Heart left ventricle (tissue), 16 donors: Measurements from ENCODE around the gene GSTM5. TPM values are rescaled to one million over a fixed set of nuclear protein-coding genes. Genes with fewer than 3 reads are reported as not detected.
"Not testable (repeated sequence)": the region's sequence is repeated elsewhere in the genome, so short reads cannot be mapped to it uniquely, and the experiment has no call there.

Experiments used
- ATAC-seq, 4 donors: fragments of 200-7000 bp; cut with Tn5 transposase; one replicate each; pipeline ENCODE4 v1.9.1; 2020 to 2022; ENCODE audit warnings: moderate library complexity in 4 of 4, mild to moderate bottlenecking in 3 of 4, moderate number of reproducible peaks in 1 of 4
- DNase-seq, 5 donors: peaks; one replicate each; pipeline ENCODE4 v3.0.0-alpha.2; 2020
- H3K27ac ChIP-seq, 12 donors: fragments of 200-600 bp; sonication (generic) in 4 of 12; one replicate each; pipeline versions ENCODE4 v1.5.0 to v1.8.0; 2016 to 2022; ENCODE audit warnings: mild to moderate bottlenecking in 2 of 12
- H3K27me3 ChIP-seq, 9 donors: fragments of 200-600 bp; sonication (generic) in 2 of 9; one replicate each; pipeline versions ENCODE4 v1.5.1 to v1.8.0; 2016 to 2022; ENCODE audit warnings: mild to moderate bottlenecking in 3 of 9
- H3K36me3 ChIP-seq, 9 donors: fragments of 200-600 bp; sonication (generic) in 2 of 9; one replicate each; pipeline versions ENCODE4 v1.5.0 to v1.8.0; 2018 to 2022; ENCODE audit warnings: mild to moderate bottlenecking in 2 of 9
- H3K4me1 ChIP-seq, 12 donors: fragments of 200-600 bp; sonication (generic) in 4 of 12; one replicate each; pipeline versions ENCODE4 v1.5.0 to v1.8.0; 2016 to 2022; ENCODE audit warnings: mild to moderate bottlenecking in 3 of 12
- H3K4me3 ChIP-seq, 12 donors: fragments of 200-600 bp; sonication (generic) in 4 of 12; one replicate each; pipeline versions ENCODE4 v1.5.0 to v1.8.0; 2017 to 2022; ENCODE audit warnings: mild to moderate bottlenecking in 9 of 12, moderate library complexity in 4 of 12
- H3K9me3 ChIP-seq, 12 donors: fragments of 200-600 bp; sonication (generic) in 4 of 12; one replicate each; pipeline versions ENCODE4 v1.5.0 to v1.8.0; 2016 to 2022; ENCODE audit warnings: mild to moderate bottlenecking in 1 of 12
- CTCF ChIP-seq, 12 donors: fragments of 200-600 bp; sonication (generic) in 4 of 12; IDR thresholded peaks; one replicate each; pipeline versions ENCODE4 v1.5.0 to v1.8.0; 2018 to 2022; ENCODE audit warnings: antibody characterized with exemption in 12 of 12, mild to moderate bottlenecking in 5 of 12
- POLR2A ChIP-seq, 2 donors: fragments of 450-650 bp; IDR thresholded peaks; one replicate each; pipeline ENCODE4 v1.6.1; 2017; ENCODE audit warnings: antibody characterized with exemption in 2 of 2, mild to moderate bottlenecking in 2 of 2, moderate library complexity in 2 of 2
- WGBS, 4 donors: extraction: QIAGEN DNeasy Blood & Tissue Kit in 2 of 4; methylation state at CpG; one replicate each; pipeline versions ENCODE4 v1.1.5 to v1.1.7; 2013 to 2018; 5-methylcytosine and 5-hydroxymethylcytosine counted together
- intact Hi-C, 10 donors: fragments of 100-400 bp; cut with DNase I; formaldehyde crosslinking; loops; one replicate each; pipeline versions ENCODE4 v1.11.1 to v1.14.2; 2022
- polyA plus RNA-seq, 2 donors: library from polyadenylated mRNA; stranded (reverse); fragments of 200-250 nt; gene quantifications; one replicate each; pipeline ENCODE4 v1.2.3, GENCODE V29; 2013
- total RNA-seq, 9 donors: library from RNA; depleted of rRNA in 2 of 9; stranded (reverse); fragments of >200 nt in 2 of 9; fragmentation: NEBNext Ultra II Directional in 3 of 9; extraction: Animal tissue kit (Norgen Biotek cat#: 25700) in 3 of 9; gene quantifications; one replicate each; pipeline versions ENCODE4 v1.1.0 to v1.2.4, GENCODE V29; 2016 to 2023
- donor health status: ischemic (EF 13 %, LVEDD 7.1; RV severe dilation, severe dysfunction).
- donor health status: healthy with polysubstance abuse.
- donor health status: DM: no; HTN: yes; CAD: no.
- donor health status: DM: no; HTN: no; CAD: no.
- donor health status: ischemic (EF 25% LVEDD 6.9; RV normal size, moderate dysfunction).
- donor health status: ischemic (EF 25% LVEDD 5.7; RV mildly dilated, moderate dysfunction).
- donor health status: healthy.
- donor health status: DM: yes; HTN: yes; CAD: no.
- donor health status: ischemic (EF 35%, LVEDD 5.7; RV mildly dilated, moderate dysfunction).
- donor health status: nonischemic (EF 11% LVEDD 7.7; RV severe dilation, severe dysfunction).
- donor health status: DM: yes; HTN: yes; CAD: no.
- donor health status: PGD.
- donor health status: ischemic (EF 29% LVEDD 5.4; RV normal size, mild dysfunction).
- donor health status: nonischemic (EF 23%, LVEDD 6.1; RV moderate dilation, normal function).

Gene GSTM5
- total and polyA plus RNA-seq, 11 donors = 0.49 to 9.0 (median 2.1) TPM; not detected in 1

- DNase-seq (no peak), ATAC-seq (no peak)
- intact Hi-C loops = loop anchor here in 1 of 10 donors (5.0 kb wide), 1 partner anchor 83 kb away; no protein-coding TSS in a partner anchor
- TF ChIP-seq CTCF (IDR thresholded peaks at IDR 0.05) (no peak), POLR2A (IDR thresholded peaks at IDR 0.05) (no peak)
- H3K36me3 ChIP-seq = peaks cover 0 to 26% (median 7%) of the 10 kb centered on the region in 9 donors
- H3K4me1 ChIP-seq = peaks cover 0 to 12% (median 6%) of the 10 kb centered on the region in 12 donors
- no peaks in the 10 kb centered on the region for H3K9me3 ChIP-seq
- WGBS, 4 donors = 93 to 95% (median 95%) methylated on average over 20 to 22 of the region's 22 CpGs
- H3K27ac ChIP-seq = peak overlapping the region in 1 of 12 donors; percentile 18
- no peak overlapping the region for H3K4me3 ChIP-seq
- no peaks in the 10 kb centered on the region for H3K27me3 ChIP-seq
Observed at GRCh38 chr1:109669246-109669948, 42.7 kb upstream of the GSTM5 start.

DNA sequence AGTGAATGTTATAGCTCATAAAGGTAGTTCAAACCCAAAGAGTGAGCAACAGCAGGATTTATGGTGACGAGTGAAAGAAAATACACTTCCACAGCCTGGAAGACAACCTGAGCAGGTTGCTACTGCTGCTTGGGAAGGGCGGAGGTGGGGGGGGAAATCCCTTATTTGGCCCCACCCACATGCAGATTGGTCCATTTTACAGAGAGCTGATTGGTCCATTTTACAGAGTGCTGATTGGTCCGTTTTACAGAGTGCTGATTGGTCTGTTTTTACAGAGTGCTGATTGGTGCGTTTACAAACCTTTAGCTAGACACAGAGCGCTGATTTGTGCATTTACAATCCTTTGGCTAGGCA lies 42.1 kb upstream of the GSTM5 start:
- H3K9me3 ChIP-seq, DNase-seq, H3K27me3 ChIP-seq, ATAC-seq, H3K27ac ChIP-seq, H3K4me3 ChIP-seq: not testable (repeated sequence)
- Histone ChIP-seq H3K4me1 (peaks cover 0 to 12% (median 6%) of the 10 kb centered on the region in 12 donors), H3K36me3 (peaks cover 0 to 24% (median 7%) of the 10 kb centered on the region in 9 donors)
- WGBS, 4 donors = 92 to 96% (median 94%) methylated on average over 4 to 5 of the region's 5 CpGs
- intact Hi-C loops = loop anchor here in 2 of 10 donors (5.0 to 10.0 kb wide), 2 partner anchors 55 to 82 kb away; no protein-coding TSS in a partner anchor

DNA sequence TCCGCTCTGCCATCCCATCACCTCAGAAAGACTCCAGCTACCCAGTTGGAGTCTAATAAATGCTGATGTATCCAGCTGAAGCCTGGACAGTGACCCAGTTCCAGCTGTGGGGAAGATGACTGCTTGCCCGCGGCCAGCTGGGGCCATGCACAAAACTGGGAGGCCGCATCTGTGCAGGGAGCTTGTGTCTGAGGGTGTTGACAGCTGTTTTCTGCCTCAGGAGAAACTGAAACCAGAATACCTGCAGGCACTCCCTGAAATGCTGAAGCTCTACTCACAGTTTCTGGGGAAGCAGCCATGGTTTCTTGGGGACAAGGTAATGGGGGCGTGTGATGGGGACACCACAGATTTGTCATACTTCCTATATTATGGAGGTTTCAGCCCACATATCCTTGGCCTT lies 41.0 kb upstream of the GSTM5 start:
- no peaks in the 10 kb centered on the region for H3K9me3 ChIP-seq
- no peak overlapping the region for H3K27ac ChIP-seq
- no peak overlapping the region for H3K4me3 ChIP-seq
- no peak for DNase-seq
- no peaks in the 10 kb centered on the region for H3K27me3 ChIP-seq
- intact Hi-C loops = loop anchor here in 1 of 10 donors (10.0 kb wide), 1 partner anchor 54 kb away; no protein-coding TSS in a partner anchor
- no peak for TF ChIP-seq POLR2A (IDR thresholded peaks at IDR 0.05)
- TF ChIP-seq CTCF (IDR thresholded peaks at IDR 0.05) = no peak
- ATAC-seq = no peak
- H3K4me1 ChIP-seq = peaks cover 0 to 12% (median 6%) of the 10 kb centered on the region in 12 donors
- 90 to 100% (median 94%) methylated on average over 3 to 5 of the region's 5 CpGs for WGBS, 4 donors
- H3K36me3 ChIP-seq = peaks cover 0 to 15% (median 0%) of the 10 kb centered on the region in 9 donors

GRCh38 chr1:109673861-109674260 lies 38.2 kb upstream of the GSTM5 start:
- DNase-seq, H3K4me3 ChIP-seq, H3K4me1 ChIP-seq, H3K9me3 ChIP-seq, ATAC-seq, H3K27ac ChIP-seq, H3K27me3 ChIP-seq: not testable (repeated sequence)
- WGBS, 4 donors = 93 to 100% (median 99%) methylated on average over 2 of the region's 2 CpGs
- H3K36me3 ChIP-seq = peaks cover 0 to 15% (median 0%) of the 10 kb centered on the region in 9 donors
- intact Hi-C loops = loop anchor here in 1 of 10 donors (10.0 kb wide), 1 partner anchor 51 kb away; no protein-coding TSS in a partner anchor

- WGBS, 4 donors = 74 to 92% (median 87%) methylated on average over 3 of the region's 3 CpGs
- H3K27me3 ChIP-seq, H3K27ac ChIP-seq, DNase-seq, H3K36me3 ChIP-seq, H3K9me3 ChIP-seq, H3K4me3 ChIP-seq, H3K4me1 ChIP-seq, ATAC-seq: not testable (repeated sequence)
- intact Hi-C loops = loop anchor here in 1 of 10 donors (10.0 kb wide), 1 partner anchor 48 kb away; no protein-coding TSS in a partner anchor
Observed at GRCh38 chr1:109676683-109677381, 35.2 kb upstream of the GSTM5 start.
